Measurements from ENCODE around the gene FER.

DNA sequence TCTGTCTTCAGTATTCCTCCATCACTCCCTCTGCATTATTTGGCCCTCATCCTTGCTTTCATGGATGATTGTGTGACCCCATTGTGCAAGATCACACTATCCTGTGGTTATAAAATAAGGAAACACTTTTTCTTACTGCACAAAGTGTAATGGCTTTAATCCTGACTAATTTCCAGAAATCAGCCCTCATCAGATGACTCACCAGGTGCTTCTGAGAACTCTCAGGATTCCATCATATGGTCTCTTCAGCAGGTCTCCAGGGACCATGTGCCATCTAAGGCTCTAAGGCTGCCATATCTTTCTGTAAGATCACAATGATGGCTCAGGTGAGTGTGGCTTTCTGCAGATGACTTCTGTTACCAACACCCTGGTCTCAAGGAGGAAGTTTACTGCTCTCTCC lies 27.3 kb upstream of the FER start:
- TF ChIP-seq EZH2 (IDR thresholded peaks at IDR 0.05; ENCODE audit: low read depth), result no peak
- TF ChIP-seq, protein P1, sequence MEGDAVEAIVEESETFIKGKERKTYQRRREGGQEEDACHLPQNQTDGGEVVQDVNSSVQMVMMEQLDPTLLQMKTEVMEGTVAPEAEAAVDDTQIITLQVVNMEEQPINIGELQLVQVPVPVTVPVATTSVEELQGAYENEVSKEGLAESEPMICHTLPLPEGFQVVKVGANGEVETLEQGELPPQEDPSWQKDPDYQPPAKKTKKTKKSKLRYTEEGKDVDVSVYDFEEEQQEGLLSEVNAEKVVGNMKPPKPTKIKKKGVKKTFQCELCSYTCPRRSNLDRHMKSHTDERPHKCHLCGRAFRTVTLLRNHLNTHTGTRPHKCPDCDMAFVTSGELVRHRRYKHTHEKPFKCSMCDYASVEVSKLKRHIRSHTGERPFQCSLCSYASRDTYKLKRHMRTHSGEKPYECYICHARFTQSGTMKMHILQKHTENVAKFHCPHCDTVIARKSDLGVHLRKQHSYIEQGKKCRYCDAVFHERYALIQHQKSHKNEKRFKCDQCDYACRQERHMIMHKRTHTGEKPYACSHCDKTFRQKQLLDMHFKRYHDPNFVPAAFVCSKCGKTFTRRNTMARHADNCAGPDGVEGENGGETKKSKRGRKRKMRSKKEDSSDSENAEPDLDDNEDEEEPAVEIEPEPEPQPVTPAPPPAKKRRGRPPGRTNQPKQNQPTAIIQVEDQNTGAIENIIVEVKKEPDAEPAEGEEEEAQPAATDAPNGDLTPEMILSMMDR (conservative IDR thresholded peaks at IDR 0.05), result no peak
